ENCODE results near the gene FOXO3. TPM values are rescaled to one million over a fixed set of nuclear protein-coding genes. Genes with fewer than 3 reads are reported as not detected.

Gene FOXO3
- polyA plus RNA-seq, 1 experiment = 25.4 TPM

DNA sequence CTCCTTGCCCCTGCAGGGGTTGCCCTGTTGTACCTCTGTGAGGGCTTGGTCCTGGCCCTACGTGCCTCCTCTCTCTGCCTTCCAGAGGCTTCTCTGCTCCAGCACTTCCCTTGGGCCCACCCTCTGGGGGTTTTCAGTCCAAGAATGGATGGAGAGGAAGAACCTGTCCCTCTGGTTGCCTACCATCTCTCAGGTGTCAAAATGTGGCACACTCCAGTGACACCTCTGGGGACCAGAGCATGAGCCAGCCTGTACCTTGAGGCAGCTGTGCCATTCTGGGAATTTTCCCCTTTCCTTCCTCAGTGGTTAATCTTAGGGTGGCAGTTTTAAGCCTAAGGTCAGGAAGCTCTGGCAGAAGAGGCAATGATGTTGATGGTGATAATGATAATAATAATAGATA is 172.3 kb downstream of the FOXO3 start:
- H3K27me3 ChIP-seq (ENCODE audit: control insufficient read depth, insufficient read depth, low read length) = no peaks in the 10 kb centered on the region
- H3K4me3 ChIP-seq (ENCODE audit: low read depth, low read length) = no peak overlapping the region
- POLR2A ChIA-PET = no interaction called here
- CTCF ChIA-PET = no interaction called here
- H3K36me3 ChIP-seq (ENCODE audit: control insufficient read depth, insufficient read depth, low read length) = no peaks in the 10 kb centered on the region
- TF ChIP-seq, protein P1, sequence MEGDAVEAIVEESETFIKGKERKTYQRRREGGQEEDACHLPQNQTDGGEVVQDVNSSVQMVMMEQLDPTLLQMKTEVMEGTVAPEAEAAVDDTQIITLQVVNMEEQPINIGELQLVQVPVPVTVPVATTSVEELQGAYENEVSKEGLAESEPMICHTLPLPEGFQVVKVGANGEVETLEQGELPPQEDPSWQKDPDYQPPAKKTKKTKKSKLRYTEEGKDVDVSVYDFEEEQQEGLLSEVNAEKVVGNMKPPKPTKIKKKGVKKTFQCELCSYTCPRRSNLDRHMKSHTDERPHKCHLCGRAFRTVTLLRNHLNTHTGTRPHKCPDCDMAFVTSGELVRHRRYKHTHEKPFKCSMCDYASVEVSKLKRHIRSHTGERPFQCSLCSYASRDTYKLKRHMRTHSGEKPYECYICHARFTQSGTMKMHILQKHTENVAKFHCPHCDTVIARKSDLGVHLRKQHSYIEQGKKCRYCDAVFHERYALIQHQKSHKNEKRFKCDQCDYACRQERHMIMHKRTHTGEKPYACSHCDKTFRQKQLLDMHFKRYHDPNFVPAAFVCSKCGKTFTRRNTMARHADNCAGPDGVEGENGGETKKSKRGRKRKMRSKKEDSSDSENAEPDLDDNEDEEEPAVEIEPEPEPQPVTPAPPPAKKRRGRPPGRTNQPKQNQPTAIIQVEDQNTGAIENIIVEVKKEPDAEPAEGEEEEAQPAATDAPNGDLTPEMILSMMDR (IDR thresholded peaks at IDR 0.05; ENCODE audit: insufficient read depth, low read depth, low read length) = no peak
- no peak for DNase-seq (ENCODE audit: low read depth)

DNA sequence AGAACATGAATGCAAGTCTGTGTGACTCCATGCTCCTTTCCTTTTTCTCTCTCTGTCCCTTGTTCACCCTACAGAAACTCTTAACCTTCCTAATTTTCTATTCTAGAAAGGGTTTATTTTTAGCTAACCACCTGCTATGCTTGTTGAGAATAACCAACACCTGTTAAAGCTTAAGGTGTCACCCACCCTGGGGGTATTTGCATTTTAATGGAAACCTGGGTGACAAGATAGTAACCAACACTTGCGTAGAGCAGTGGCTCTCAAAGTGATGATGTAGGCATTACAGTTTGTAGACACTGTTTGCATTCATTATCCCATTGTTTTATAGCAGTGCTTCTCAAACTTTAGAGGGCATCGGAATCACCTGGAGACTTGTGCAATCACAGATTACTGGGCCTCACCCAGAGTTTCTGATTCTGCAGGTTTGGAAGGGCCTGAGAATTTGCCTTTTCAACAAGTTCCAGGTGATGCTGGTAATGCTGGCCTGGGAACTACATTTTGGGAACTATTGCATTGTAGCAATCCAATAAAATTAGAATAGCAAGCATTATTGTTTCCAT is 173.1 kb downstream of the FOXO3 start:
- CTCF ChIA-PET = interaction anchor here (0.5 kb wide), 1 partner anchor 40 kb away, joined by 3 read pairs; no protein-coding TSS in a partner anchor
- POLR2A ChIA-PET = no interaction called here
- TF ChIP-seq, protein P1 (IDR thresholded peaks at IDR 0.05; ENCODE audit: insufficient read depth, low read depth, low read length) = no peak
- Histone ChIP-seq H3K36me3 (ENCODE audit: control insufficient read depth, insufficient read depth, low read length) (no peaks in the 10 kb centered on the region), H3K27me3 (ENCODE audit: control insufficient read depth, insufficient read depth, low read length) (no peaks in the 10 kb centered on the region), H3K4me3 (ENCODE audit: low read depth, low read length) (no peak overlapping the region)
- DNase-seq (ENCODE audit: low read depth) = no peak

Small RNA genes lying within 50 kb of the gene (small RNA-seq; reads per million reads assigned to genes)
- not detected for gene AL391646.1 (ENCODE audit: insufficient read length, low read depth, low replicate concordance)
- not detected for gene SUMO2P8 (ENCODE audit: insufficient read length, low read depth, low replicate concordance)

All from BJ (cell line).